Endothelial cell of umbilical vein (primary cell): ENCODE data around the gene GALNT10. TPM values are rescaled to one million over a fixed set of nuclear protein-coding genes. Genes with fewer than 3 reads are reported as not detected.

ENCODE experiments used
- BruUV-seq: library from RNA; stranded (reverse); fragments of 400-500 nt; replicated peaks from 2 replicates; lab custom pipeline; 2021; lab: Mats Ljungman, UMichigan
- CTCF ChIA-PET: fragments of 300-600, 350-600 bp; sonication (Branson Sonifier 250); formaldehyde crosslinking; loops from one replicate; lab custom pipeline; 2021; ENCODE audit warnings: antibody characterized with exemption, inconsistent platforms; lab: Charles Lee
- POLR2A ChIA-PET: fragments of 300-600, 350-600 bp; sonication (Branson Sonifier 250); formaldehyde crosslinking; loops from one replicate; lab custom pipeline; 2021; ENCODE audit warnings: antibody characterized with exemption, inconsistent platforms; lab: Charles Lee
- DNase-seq: peaks from one replicate; pipeline ENCODE4 v3.0.0-alpha.2; 2011; ENCODE audit warnings: low read depth, low spot score
- FAIRE-seq: peaks from 2 replicates; lab custom pipeline; 2011; peaks lifted over from hg19 to GRCh38; lab: Jason Lieb, UNC
- H2AFZ ChIP-seq: 2 replicates; pipeline ENCODE4 v1.6.0; 2012; ENCODE audit warnings: low read depth, low read length, control low read depth, inconsistent platforms
- H3K27ac ChIP-seq: 2 replicates; pipeline ENCODE4 v1.5.1; 2011; ENCODE audit warnings: low read depth, mild to moderate bottlenecking, control low read depth, low read length, moderate library complexity; ENCODE audit not compliant: insufficient read depth
- H3K27me3 ChIP-seq, 2 experiments: 2 replicates each; pipeline versions ENCODE4 v1.6.0 to v1.6.1; 2011; ENCODE audit warnings: low read length in 2 of 2, mixed read lengths in 1 of 2; ENCODE audit not compliant: control insufficient read depth in 2 of 2, insufficient read depth in 2 of 2
- H3K36me3 ChIP-seq, 2 experiments: 2 replicates in 1 of 2; 3 replicates in 1 of 2; pipeline ENCODE4 v1.5.1; 2011; ENCODE audit warnings: low read length in 2 of 2, mild to moderate bottlenecking in 1 of 2, moderate library complexity in 1 of 2; ENCODE audit not compliant: control insufficient read depth in 2 of 2, insufficient read depth in 2 of 2; ENCODE audit errors: extremely low read depth in 1 of 2
- H3K4me1 ChIP-seq: 3 replicates; pipeline ENCODE4 v1.5.1; 2011; ENCODE audit warnings: mild to moderate bottlenecking, low read length; ENCODE audit not compliant: control insufficient read depth, insufficient read depth; ENCODE audit errors: extremely low read depth
- H3K4me2 ChIP-seq: 2 replicates; pipeline ENCODE4 v1.6.1; 2011; ENCODE audit warnings: low read length, control low read depth, mixed read lengths; ENCODE audit not compliant: insufficient read depth
- H3K4me3 ChIP-seq, 3 experiments: fragments of 200-600 bp in 1 of 3; sonication (generic), shearing (Covaris generic) in 1 of 3; replicated peaks in 1 of 3; 2 replicates each; pipeline ENCODE4 v1.5.1; 2011 to 2016; ENCODE audit warnings: control low read depth in 3 of 3, low read length in 3 of 3, mild to moderate bottlenecking in 2 of 3, inconsistent platforms in 1 of 3, low read depth in 1 of 3, moderate library complexity in 1 of 3; ENCODE audit not compliant: insufficient read depth in 1 of 3
- H3K79me2 ChIP-seq: 2 replicates; pipeline ENCODE4 v1.6.0; 2012; ENCODE audit warnings: low read length, inconsistent platforms; ENCODE audit not compliant: control insufficient read depth, insufficient read depth
- H3K9ac ChIP-seq: replicated peaks from 2 replicates; pipeline ENCODE3; 2011; ENCODE audit warnings: low read length, control low read depth; ENCODE audit not compliant: insufficient read depth; ENCODE audit errors: extremely low read depth
- H3K9me1 ChIP-seq: replicated peaks from 3 replicates; pipeline ENCODE4 v1.6.0; 2011; ENCODE audit warnings: mild to moderate bottlenecking, low read length; ENCODE audit not compliant: control insufficient read depth, insufficient read depth; ENCODE audit errors: extremely low read depth
- H3K9me3 ChIP-seq: replicated peaks from 2 replicates; pipeline ENCODE4 v1.5.1; 2012; ENCODE audit warnings: low read length, inconsistent platforms; ENCODE audit not compliant: control insufficient read depth, insufficient read depth
- H4K20me1 ChIP-seq: replicated peaks from 2 replicates; pipeline ENCODE3; 2011; ENCODE audit warnings: mild to moderate bottlenecking, low read length; ENCODE audit not compliant: control insufficient read depth, insufficient read depth; ENCODE audit errors: extremely low read depth
- CTCF ChIP-seq, 2 donors: IDR thresholded peaks; 1 replicate in 1 of 2; 2 replicates in 1 of 2; pipeline ENCODE4 v1.5.1; 2011; ENCODE audit warnings: low read length in 2 of 2, mild to moderate bottlenecking in 2 of 2, moderate library complexity in 2 of 2, control low read depth in 1 of 2, inconsistent platforms in 1 of 2, low read depth in 1 of 2; ENCODE audit not compliant: insufficient read depth in 1 of 2; ENCODE audit errors: extremely low read depth in 1 of 2
- EZH2 ChIP-seq: IDR thresholded peaks from 2 replicates; pipeline ENCODE4 v1.6.1; 2012; ENCODE audit warnings: borderline replicate concordance, low read depth, mild to moderate bottlenecking, moderate library complexity, low read length, inconsistent platforms; ENCODE audit not compliant: severe bottlenecking
- FOS ChIP-seq: IDR thresholded peaks from 2 replicates; pipeline ENCODE4 v1.6.1; 2011; ENCODE audit warnings: mild to moderate bottlenecking, low read length, moderate library complexity, borderline replicate concordance; ENCODE audit not compliant: insufficient read depth
- GATA2 ChIP-seq: IDR thresholded peaks from 2 replicates; pipeline ENCODE4 v1.7.0; 2011; ENCODE audit warnings: low read depth, mild to moderate bottlenecking, moderate library complexity, mixed read lengths, low read length; ENCODE audit not compliant: insufficient read length, insufficient read depth
- JUN ChIP-seq: IDR thresholded peaks from 2 replicates; pipeline ENCODE4 v1.6.1; 2011; ENCODE audit warnings: borderline replicate concordance, low read depth; ENCODE audit not compliant: insufficient read length, insufficient read depth
- MAX ChIP-seq: IDR thresholded peaks from 2 replicates; pipeline ENCODE4 v1.6.1; 2011; ENCODE audit not compliant: insufficient read depth, insufficient read length
- MYC ChIP-seq: IDR thresholded peaks from one replicate; pipeline ENCODE4 v1.6.1; 2011; ENCODE audit warnings: mild to moderate bottlenecking, low read depth, low read length
- POLR2A ChIP-seq: IDR thresholded peaks from 2 replicates; pipeline ENCODE4 v1.6.1; 2012; ENCODE audit warnings: low read depth, mild to moderate bottlenecking, control low read depth, low read length
- POLR2AphosphoS5 ChIP-seq: IDR thresholded peaks from 2 replicates; pipeline ENCODE4 v1.6.1; 2012; ENCODE audit warnings: low read depth, mild to moderate bottlenecking, control low read depth, low read length, moderate library complexity; ENCODE audit not compliant: insufficient read depth
- dilution Hi-C: fragments of 300-500 bp; cut with MboI; formaldehyde crosslinking; loops from one replicate; pipeline ENCODE4 v1.15.0; 2019; ENCODE audit warnings: low sequenced_read_pairs; ENCODE audit not compliant: extremely low pct_ligation_motif_present
- intact Hi-C: fragments of 100-400 bp; cut with micrococcal nuclease; formaldehyde crosslinking; loops from one replicate; pipeline ENCODE4 v1.10.0; 2022
- polyA plus RNA-seq, 4 experiments: library from polyadenylated mRNA; depleted of rRNA in 3 of 4; stranded (reverse) in 3 of 4; unstranded in 1 of 4; fragments of >200 nt; gene quantifications; 2 replicates each; pipeline versions ENCODE4 v1.2.1 to v1.2.3, GENCODE V29; 2011 to 2012; ENCODE audit warnings: missing spikeins in 1 of 4
- total RNA-seq: library from RNA; stranded (reverse); gene quantifications from 2 replicates; pipeline ENCODE4 v1.2.3, GENCODE V29; 2021

The GALNT10 gene
- total and polyA plus RNA-seq, 2 donors (not counting 3 experiments of a cell fraction or from before 2014, with no cell fraction given) = 70.2 to 77.6 TPM

DNA sequence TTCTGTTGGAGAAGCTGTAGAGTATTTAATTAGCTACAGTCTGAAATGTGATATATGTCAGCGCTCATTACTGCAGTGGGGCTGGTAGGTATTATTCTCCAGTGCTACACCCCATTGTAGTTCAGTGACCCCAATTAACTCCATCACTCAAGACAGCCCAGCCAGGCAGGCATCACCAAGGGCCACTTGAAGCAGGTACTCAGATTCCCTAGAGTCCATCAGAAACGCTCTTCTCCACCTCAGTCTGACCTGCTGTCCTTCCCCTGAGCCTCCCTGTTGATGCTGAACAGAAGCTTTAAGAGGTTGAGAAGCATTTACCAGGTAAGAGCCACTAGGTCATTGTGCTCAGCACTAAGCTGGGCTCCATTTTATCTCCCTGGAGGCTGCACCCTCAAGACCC, 71.8 kb downstream of the GALNT10 start:
- no peak for DNase-seq
- intact Hi-C loops (no loop called here), dilution Hi-C loops (no loop called here)
- no peaks in the 10 kb centered on the region for H4K20me1 ChIP-seq
- no peak overlapping the region for H3K9ac ChIP-seq
- BruUV-seq = no TSS peak
- peaks cover 19% of the 10 kb centered on the region for H3K4me1 ChIP-seq
- H3K27ac ChIP-seq = no peak overlapping the region
- H3K9me3 ChIP-seq = no peaks in the 10 kb centered on the region
- no peak for FAIRE-seq
- H3K36me3 ChIP-seq = peaks cover 0 to 3% of the 10 kb centered on the region in 2 experiments
- TF ChIP-seq POLR2A (no peak), EZH2 (no peak)
- H3K4me3 ChIP-seq = no peak overlapping the region
- H3K27me3 ChIP-seq = no peaks in the 10 kb centered on the region
- H3K9me1 ChIP-seq = no peaks in the 10 kb centered on the region
- ChIA-PET CTCF (interaction anchor here (0.9 to 1.4 kb wide), 2 partner anchors 24 to 42 kb away, joined by 3 read pairs; no protein-coding TSS in a partner anchor), POLR2A (no interaction called here)
- H2AFZ ChIP-seq = no peak overlapping the region
- H3K4me2 ChIP-seq = no peak overlapping the region
- H3K79me2 ChIP-seq = no peaks in the 10 kb centered on the region

DNA sequence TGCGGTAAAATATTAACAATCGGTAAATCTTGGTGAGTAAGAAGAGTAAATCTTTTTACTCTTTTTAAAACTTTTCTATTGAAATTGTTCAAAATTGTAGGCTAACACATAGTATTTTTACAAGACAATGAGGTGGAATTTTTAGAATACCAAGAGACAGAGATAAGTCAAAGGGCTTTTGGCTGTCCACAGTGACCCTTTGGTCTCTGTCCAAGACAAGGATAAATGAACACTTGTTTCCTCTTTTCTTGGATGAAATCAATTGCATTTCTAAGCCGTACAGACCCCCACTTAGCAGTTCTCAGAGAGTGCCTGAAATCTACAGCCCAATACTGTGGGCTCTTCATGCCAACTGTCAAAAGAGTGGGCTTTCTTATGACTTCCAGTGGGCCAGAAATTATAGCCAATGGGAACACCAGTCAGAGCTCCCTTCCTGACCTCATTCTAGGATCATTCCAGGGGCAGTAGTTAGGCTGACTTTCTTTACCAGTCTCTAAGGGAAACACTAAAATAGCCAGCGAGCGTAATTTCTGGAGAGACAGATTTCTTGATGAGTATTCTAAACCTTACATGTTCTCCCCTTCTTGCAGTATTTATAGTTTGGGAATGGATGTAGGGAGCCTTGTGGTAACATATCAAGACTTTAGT, 74.1 kb downstream of the GALNT10 start:
- no peak for TF ChIP-seq MYC
- no peak for TF ChIP-seq POLR2AphosphoS5
- TF ChIP-seq CTCF (IDR thresholded peaks at IDR 0.05; ENCODE audit: extremely low read depth in 1 of 2, insufficient read depth in 1 of 2, low read depth in 1 of 2, low read length in 2 of 2) = no peak
- no peak for TF ChIP-seq MAX
- no peak for TF ChIP-seq EZH2
- no peak for TF ChIP-seq JUN
- no peak for TF ChIP-seq FOS
- TF ChIP-seq POLR2A = no peak
- TF ChIP-seq GATA2 = no peak
- BruUV-seq = no TSS peak
- H3K27ac ChIP-seq = no peak overlapping the region
- H3K4me3 ChIP-seq = no peak overlapping the region
- H3K4me2 ChIP-seq = no peak overlapping the region
- no peak overlapping the region for H3K9ac ChIP-seq
- H3K79me2 ChIP-seq = no peaks in the 10 kb centered on the region
- no peaks in the 10 kb centered on the region for H3K9me1 ChIP-seq
- H4K20me1 ChIP-seq = no peaks in the 10 kb centered on the region
- ChIA-PET POLR2A (no interaction called here), CTCF (interaction anchor here (0.6 kb wide), 1 partner anchor 8 kb away, joined by 3 read pairs; no protein-coding TSS in a partner anchor)
- H3K9me3 ChIP-seq = no peaks in the 10 kb centered on the region
- no peak overlapping the region for H2AFZ ChIP-seq
- H3K36me3 ChIP-seq = peaks cover 0 to 3% of the 10 kb centered on the region in 2 experiments
- intact Hi-C loops = no loop called here
- H3K27me3 ChIP-seq = no peaks in the 10 kb centered on the region
- dilution Hi-C loops = no loop called here
- peaks cover 17% of the 10 kb centered on the region for H3K4me1 ChIP-seq
- FAIRE-seq (no peak), DNase-seq (peak; percentile 17)
